Measurements from ENCODE around the gene GNPDA1.

Gene GNPDA1

DNA sequence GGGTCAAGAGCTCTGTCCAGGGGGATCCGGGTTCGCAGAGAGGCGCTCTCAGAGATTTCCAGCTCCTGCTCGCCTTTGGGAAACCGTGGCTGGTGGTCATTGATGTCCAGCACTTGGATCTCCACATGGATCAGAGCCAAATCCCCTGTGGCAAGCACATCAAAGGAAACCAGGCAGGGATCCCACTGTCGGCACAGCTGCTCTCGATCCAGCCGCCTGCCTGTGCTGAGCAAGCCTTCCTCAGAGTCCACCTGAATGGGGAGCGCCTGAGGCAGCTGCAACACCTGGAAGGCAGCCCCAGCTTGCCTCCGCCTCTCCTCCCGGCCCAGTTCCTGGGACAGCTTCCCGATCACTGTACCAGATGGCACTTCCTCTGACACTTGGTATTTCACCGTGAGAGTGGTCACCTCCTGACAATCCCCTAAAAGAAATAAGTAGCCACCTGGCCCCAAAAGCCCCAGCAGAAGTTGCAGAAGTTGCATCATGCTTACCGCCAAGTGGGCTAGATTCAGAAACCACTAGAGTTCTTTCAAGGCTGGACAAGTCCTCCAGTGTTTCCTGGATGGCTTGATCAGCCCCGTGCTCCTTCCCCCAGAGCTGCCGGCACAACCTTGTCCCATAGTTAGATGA lies 55.3 kb downstream of the GNPDA1 start:
- DNase-seq (ENCODE audit: low read depth) = no peak

DNA sequence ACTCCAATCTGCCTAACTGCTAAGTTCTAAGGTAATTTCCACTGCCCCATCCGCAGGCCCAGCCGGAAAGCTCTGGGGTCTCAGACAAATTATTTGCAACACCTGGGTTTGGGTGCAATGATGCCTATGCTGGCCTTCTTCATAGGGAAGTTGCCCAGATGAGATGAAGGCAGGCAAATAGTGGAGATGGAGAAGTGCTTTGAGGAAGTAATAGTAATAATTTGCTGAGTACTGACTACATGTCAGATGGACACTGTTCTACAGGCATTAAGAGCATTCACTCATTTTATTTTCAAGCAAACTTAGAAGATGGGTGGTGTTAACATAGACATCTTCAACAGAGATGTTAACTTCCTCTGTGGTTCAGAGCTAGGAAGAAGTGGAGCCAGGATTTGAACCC lies 58.6 kb downstream of the GNPDA1 start:
- no peak for DNase-seq (ENCODE audit: low read depth)

DNA sequence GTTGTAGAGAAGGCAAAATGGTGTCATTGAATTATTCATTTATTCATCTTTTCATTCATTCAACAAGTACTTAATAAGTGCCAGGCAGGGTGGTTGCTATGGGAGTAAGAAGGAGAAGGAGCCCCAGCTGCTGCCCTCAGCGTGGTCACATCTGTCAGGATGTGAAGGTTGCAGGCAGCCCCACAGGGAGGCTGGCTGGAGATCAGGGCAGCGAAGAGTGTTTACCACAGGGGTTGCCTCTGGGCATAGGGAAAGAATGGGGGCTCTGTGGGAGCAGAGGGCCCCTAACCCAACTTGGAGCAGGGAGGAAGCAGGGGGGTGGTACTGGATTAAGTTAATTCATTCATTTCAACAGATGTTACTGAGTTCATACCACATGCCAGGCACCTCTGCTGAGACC lies 60.8 kb downstream of the GNPDA1 start:
- no peak for DNase-seq (ENCODE audit: low read depth)

DNA sequence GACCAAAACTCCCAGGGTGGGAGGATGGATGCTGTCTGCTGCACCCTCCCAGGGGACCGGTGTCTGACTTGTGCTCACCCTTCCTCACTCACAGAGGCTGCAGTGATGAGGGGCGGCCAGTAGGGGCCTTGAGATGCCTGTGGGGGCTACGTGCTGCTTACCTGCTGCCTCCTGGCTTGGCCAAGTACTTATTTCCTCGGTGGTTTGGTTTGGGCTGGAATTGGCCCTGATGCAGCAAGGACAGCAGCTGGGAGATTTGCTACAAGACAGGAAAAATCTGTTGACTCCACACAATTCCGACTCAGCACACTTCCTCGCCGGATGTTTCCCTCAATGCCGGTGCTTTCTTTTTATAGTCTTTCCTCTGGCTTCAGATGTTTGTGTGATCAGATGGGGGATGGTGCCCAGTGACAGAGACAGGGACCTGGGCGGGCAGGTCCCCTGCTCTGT lies 61.5 kb downstream of the GNPDA1 start:
- no peak for DNase-seq (ENCODE audit: low read depth)

All from stimulated activated CD4-positive, alpha-beta T cell treated with anti-CD3 and anti-CD28 coated beads, Interleukin-2, amount 100 ng/mL, for 4 hours (primary cell).